ENCODE measurements around the gene ASB2.

Gene ASB2

GRCh38 chr14:93991649-93992048 lies 15.3 kb upstream of the ASB2 start:
- TF ChIP-seq POLR2AphosphoS5 (IDR thresholded peaks at IDR 0.05; ENCODE audit: low read depth, low read length) (no peak), TAF1 (IDR thresholded peaks at IDR 0.05; ENCODE audit: borderline replicate concordance, insufficient read depth, low read length) (no peak), FOXP2 (optimal IDR thresholded peaks at IDR 0.05; ENCODE audit: borderline replicate concordance, extremely low read depth, extremely low read length, insufficient read depth) (no peak), REST (IDR thresholded peaks at IDR 0.05; ENCODE audit: insufficient read depth in 1 of 2, low read depth in 2 of 2, low read length in 2 of 2) (no peak), SIN3A (IDR thresholded peaks at IDR 0.05; ENCODE audit: borderline replicate concordance, insufficient read depth, low read length) (no peak)

- TF ChIP-seq FOXP2 (optimal IDR thresholded peaks at IDR 0.05; ENCODE audit: borderline replicate concordance, extremely low read depth, extremely low read length, insufficient read depth) = no peak
- TF ChIP-seq POLR2AphosphoS5 (IDR thresholded peaks at IDR 0.05; ENCODE audit: low read depth, low read length) = no peak
- no peak for TF ChIP-seq REST (IDR thresholded peaks at IDR 0.05; ENCODE audit: insufficient read depth in 1 of 2, low read depth in 2 of 2, low read length in 2 of 2)
- no peak for TF ChIP-seq TAF1 (IDR thresholded peaks at IDR 0.05; ENCODE audit: borderline replicate concordance, insufficient read depth, low read length)
- TF ChIP-seq SIN3A (IDR thresholded peaks at IDR 0.05; ENCODE audit: borderline replicate concordance, insufficient read depth, low read length) = no peak
Measured at GRCh38 chr14:93991212-93991611, 14.8 kb upstream of the ASB2 start.

GRCh38 chr14:93989939-93990338 lies 13.6 kb upstream of the ASB2 start:
- TF ChIP-seq REST (IDR thresholded peaks at IDR 0.05; ENCODE audit: insufficient read depth in 1 of 2, low read depth in 2 of 2, low read length in 2 of 2) (no peak), POLR2AphosphoS5 (IDR thresholded peaks at IDR 0.05; ENCODE audit: low read depth, low read length) (no peak), SIN3A (IDR thresholded peaks at IDR 0.05; ENCODE audit: borderline replicate concordance, insufficient read depth, low read length) (no peak), TAF1 (IDR thresholded peaks at IDR 0.05; ENCODE audit: borderline replicate concordance, insufficient read depth, low read length) (no peak), FOXP2 (optimal IDR thresholded peaks at IDR 0.05; ENCODE audit: borderline replicate concordance, extremely low read depth, extremely low read length, insufficient read depth) (no peak)

- no peak for TF ChIP-seq TAF1 (IDR thresholded peaks at IDR 0.05; ENCODE audit: borderline replicate concordance, insufficient read depth, low read length)
- TF ChIP-seq REST (IDR thresholded peaks at IDR 0.05; ENCODE audit: insufficient read depth in 1 of 2, low read depth in 2 of 2, low read length in 2 of 2) = no peak
- TF ChIP-seq FOXP2 (optimal IDR thresholded peaks at IDR 0.05; ENCODE audit: borderline replicate concordance, extremely low read depth, extremely low read length, insufficient read depth) = no peak
- no peak for TF ChIP-seq POLR2AphosphoS5 (IDR thresholded peaks at IDR 0.05; ENCODE audit: low read depth, low read length)
- no peak for TF ChIP-seq SIN3A (IDR thresholded peaks at IDR 0.05; ENCODE audit: borderline replicate concordance, insufficient read depth, low read length)
Measured at GRCh38 chr14:93987815-93988476, 11.6 kb upstream of the ASB2 start.

Measured in PFSK-1 (cell line).